ENCODE results near the gene INPP4B. TPM values are rescaled to one million over a fixed set of nuclear protein-coding genes. Genes with fewer than 3 reads are reported as not detected.

INPP4B gene
- total RNA-seq, 1 experiment from 2014 or later, result 14.3 TPM

- Histone ChIP-seq H3K9me2 (ENCODE audit: insufficient read depth) (no peaks in the 10 kb centered on the region), H3K36me3 (ENCODE audit: control insufficient read depth in 1 of 2, insufficient read depth in 2 of 2, low read length in 2 of 2) (no peaks in the 10 kb centered on the region), H3K9me3 (ENCODE audit: control insufficient read depth in 1 of 2, insufficient read depth in 1 of 2, low read depth in 1 of 2, low read length in 2 of 2) (no peaks in the 10 kb centered on the region), H3K4me2 (ENCODE audit: low read length) (no peak overlapping the region), H3K27me3 (ENCODE audit: insufficient read depth, low read length) (no peaks in the 10 kb centered on the region), H3K9ac (ENCODE audit: low read length) (no peak overlapping the region), H3K4me3 (replicated peaks in 1 of 2; ENCODE audit: low read depth in 1 of 2, low read length in 2 of 2) (no peak overlapping the region), H3K4me1 (ENCODE audit: control insufficient read depth in 1 of 2, insufficient read depth in 2 of 2, low read length in 2 of 2) (peaks cover 4 to 5% of the 10 kb centered on the region in 2 experiments; a peak in 2 of 4 replicates), H2AFZ (ENCODE audit: low read depth, low read length, poor library complexity, severe bottlenecking) (peak overlapping the region; percentile 10), H3K27ac (ENCODE audit: low read depth, low read length) (no peak overlapping the region), H3K79me2 (ENCODE audit: insufficient read depth, low read length) (no peaks in the 10 kb centered on the region), H4K20me1 (ENCODE audit: insufficient read depth) (no peaks in the 10 kb centered on the region)
- RAD21 ChIA-PET (ENCODE audit: low non-redundant PET in 1 of 2, low total read pairs in 2 of 2, uncharacterized antibody in 2 of 2, unreplicated experiment in 2 of 2), result no interaction called here
- ATAC-seq (no peak), DNase-seq (ENCODE audit: low read depth, low spot score) (no peak)
- no TSS peak for BruUV-seq (replicated peaks)
- no peak for TF ChIP-seq ZNF274 (IDR thresholded peaks at IDR 0.05; ENCODE audit: low read depth, low read length)
- no peak for TF ChIP-seq POLR2AphosphoS5 (IDR thresholded peaks at IDR 0.05; ENCODE audit: low read depth, low read length)
- no peak for TF ChIP-seq EZH2 (IDR thresholded peaks at IDR 0.05)
- TF ChIP-seq SIN3A (IDR thresholded peaks at IDR 0.05; ENCODE audit: low read depth), result no peak
- no peak for TF ChIP-seq SP1 (IDR thresholded peaks at IDR 0.05; ENCODE audit: low read depth)
- no peak for TF ChIP-seq TCF7L2 (IDR thresholded peaks at IDR 0.05; ENCODE audit: borderline replicate concordance, extremely low read depth, insufficient read depth, insufficient read length)
- TF ChIP-seq RAD21 (IDR thresholded peaks at IDR 0.05; ENCODE audit: low read depth), result no peak
- TF ChIP-seq JUND (IDR thresholded peaks at IDR 0.05), result no peak
- no peak for TF ChIP-seq CTCF (IDR thresholded peaks at IDR 0.05 in 2 of 3, conservative IDR thresholded peaks at IDR 0.05 in 1 of 3; ENCODE audit: borderline replicate concordance in 1 of 3, insufficient read depth in 1 of 3, low read depth in 2 of 3, low read length in 2 of 3)
- no peak for TF ChIP-seq ATF3 (IDR thresholded peaks at IDR 0.05)
- TF ChIP-seq ZBTB33 (IDR thresholded peaks at IDR 0.05; ENCODE audit: extremely low read depth, insufficient replicate concordance, low read length), result no peak
- TF ChIP-seq REST (IDR thresholded peaks at IDR 0.05; ENCODE audit: low read depth), result no peak
- TF ChIP-seq YY1 (IDR thresholded peaks at IDR 0.05; ENCODE audit: extremely low read depth, insufficient replicate concordance, low read depth, low read length), result no peak
- no peak for TF ChIP-seq EGR1 (IDR thresholded peaks at IDR 0.05; ENCODE audit: low read depth)
- no peak for TF ChIP-seq ZFX (IDR thresholded peaks at IDR 0.05)
- TF ChIP-seq MAX (IDR thresholded peaks at IDR 0.05), result no peak
- TF ChIP-seq CEBPB (IDR thresholded peaks at IDR 0.05; ENCODE audit: low read depth), result no peak
- POLR2A ChIA-PET, result no interaction called here
- intact Hi-C loops (cut with micrococcal nuclease), result no loop called here
- CTCF ChIA-PET, result no interaction called here
Observed at GRCh38 chr4:142416121-142416520, 430.0 kb downstream of the INPP4B start.
